ENCODE data around the gene ZNF425.

- TF ChIP-seq CCAR2 (IDR thresholded peaks at IDR 0.05; ENCODE audit: low read depth, low read length), result no peak
- TF ChIP-seq SP1 (CRISPR knock-in tag; IDR thresholded peaks at IDR 0.05), result no peak
- TF ChIP-seq TSHZ1 (CRISPR knock-in tag; IDR thresholded peaks at IDR 0.05), result no peak
- no peak for TF ChIP-seq FOS (IDR thresholded peaks at IDR 0.05; ENCODE audit: extremely low read depth, insufficient read length)
- TF ChIP-seq DMBX1 (CRISPR knock-in tag; IDR thresholded peaks at IDR 0.05; ENCODE audit: borderline replicate concordance), result no peak
- TF ChIP-seq, protein P1, sequence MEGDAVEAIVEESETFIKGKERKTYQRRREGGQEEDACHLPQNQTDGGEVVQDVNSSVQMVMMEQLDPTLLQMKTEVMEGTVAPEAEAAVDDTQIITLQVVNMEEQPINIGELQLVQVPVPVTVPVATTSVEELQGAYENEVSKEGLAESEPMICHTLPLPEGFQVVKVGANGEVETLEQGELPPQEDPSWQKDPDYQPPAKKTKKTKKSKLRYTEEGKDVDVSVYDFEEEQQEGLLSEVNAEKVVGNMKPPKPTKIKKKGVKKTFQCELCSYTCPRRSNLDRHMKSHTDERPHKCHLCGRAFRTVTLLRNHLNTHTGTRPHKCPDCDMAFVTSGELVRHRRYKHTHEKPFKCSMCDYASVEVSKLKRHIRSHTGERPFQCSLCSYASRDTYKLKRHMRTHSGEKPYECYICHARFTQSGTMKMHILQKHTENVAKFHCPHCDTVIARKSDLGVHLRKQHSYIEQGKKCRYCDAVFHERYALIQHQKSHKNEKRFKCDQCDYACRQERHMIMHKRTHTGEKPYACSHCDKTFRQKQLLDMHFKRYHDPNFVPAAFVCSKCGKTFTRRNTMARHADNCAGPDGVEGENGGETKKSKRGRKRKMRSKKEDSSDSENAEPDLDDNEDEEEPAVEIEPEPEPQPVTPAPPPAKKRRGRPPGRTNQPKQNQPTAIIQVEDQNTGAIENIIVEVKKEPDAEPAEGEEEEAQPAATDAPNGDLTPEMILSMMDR (IDR thresholded peaks at IDR 0.05 in 2 of 3, conservative IDR thresholded peaks at IDR 0.05 in 1 of 3; ENCODE audit: insufficient read depth in 2 of 3, low read depth in 1 of 3, low read length in 3 of 3), result no peak
- TF ChIP-seq MEF2A (IDR thresholded peaks at IDR 0.05; ENCODE audit: control insufficient read depth, low read depth, low read length), result no peak
- no peak for TF ChIP-seq EP300 (IDR thresholded peaks at IDR 0.05; ENCODE audit: low read length)
- no peak for TF ChIP-seq MXI1 (IDR thresholded peaks at IDR 0.05; ENCODE audit: low read depth, low read length)
- TF ChIP-seq RAD21 (CRISPR knock-in tag; conservative IDR thresholded peaks at IDR 0.05 in 1 of 2, IDR thresholded peaks at IDR 0.05 in 1 of 2), result no peak
- TF ChIP-seq HDGF (IDR thresholded peaks at IDR 0.05), result no peak
- TF ChIP-seq ZBTB8A (IDR thresholded peaks at IDR 0.05; ENCODE audit: partially characterized antibody), result no peak
- no peak for TF ChIP-seq C11orf30 (IDR thresholded peaks at IDR 0.05; ENCODE audit: low read depth)
- TF ChIP-seq, protein P2, sequence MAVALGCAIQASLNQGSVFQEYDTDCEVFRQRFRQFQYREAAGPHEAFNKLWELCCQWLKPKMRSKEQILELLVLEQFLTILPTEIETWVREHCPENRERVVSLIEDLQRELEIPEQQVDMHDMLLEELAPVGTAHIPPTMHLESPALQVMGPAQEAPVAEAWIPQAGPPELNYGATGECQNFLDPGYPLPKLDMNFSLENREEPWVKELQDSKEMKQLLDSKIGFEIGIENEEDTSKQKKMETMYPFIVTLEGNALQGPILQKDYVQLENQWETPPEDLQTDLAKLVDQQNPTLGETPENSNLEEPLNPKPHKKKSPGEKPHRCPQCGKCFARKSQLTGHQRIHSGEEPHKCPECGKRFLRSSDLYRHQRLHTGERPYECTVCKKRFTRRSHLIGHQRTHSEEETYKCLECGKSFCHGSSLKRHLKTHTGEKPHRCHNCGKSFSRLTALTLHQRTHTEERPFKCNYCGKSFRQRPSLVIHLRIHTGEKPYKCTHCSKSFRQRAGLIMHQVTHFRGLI (CRISPR knock-in tag; IDR thresholded peaks at IDR 0.05), result no peak
Measured at GRCh38 chr7:149153346-149153745, 27.2 kb upstream of the ZNF425 start.

Data from K562 (cell line).